Right kidney (tissue), 1 donor: Measurements from ENCODE around the gene KIDINS220.

Experiments used
- DNase-seq: peaks from one replicate; pipeline ENCODE4 v3.0.0-alpha.2; 2016

The KIDINS220 gene

GRCh38 chr2:8805278-8806210 is 31.9 kb downstream of the KIDINS220 start:
- DNase-seq: no peak

GRCh38 chr2:8803658-8804379 is 33.6 kb downstream of the KIDINS220 start:
- no peak for DNase-seq

GRCh38 chr2:8802741-8803140 is 34.7 kb downstream of the KIDINS220 start:
- no peak for DNase-seq

GRCh38 chr2:8800821-8801220 is 36.6 kb downstream of the KIDINS220 start:
- no peak for DNase-seq

- no peak for DNase-seq
Measured at GRCh38 chr2:8800218-8800617, 37.2 kb downstream of the KIDINS220 start.

- no peak for DNase-seq
Measured at GRCh38 chr2:8799004-8799403, 38.4 kb downstream of the KIDINS220 start.

- no peak for DNase-seq
Measured at GRCh38 chr2:8798393-8798792, 39.0 kb downstream of the KIDINS220 start.

GRCh38 chr2:8797682-8798081 is 39.7 kb downstream of the KIDINS220 start:
- no peak for DNase-seq

GRCh38 chr2:8796878-8797550 is 40.4 kb downstream of the KIDINS220 start:
- DNase-seq: no peak

- no peak for DNase-seq
Measured at GRCh38 chr2:8796315-8796848, 41.0 kb downstream of the KIDINS220 start.

- DNase-seq: no peak
Measured at GRCh38 chr2:8794923-8795825, 42.2 kb downstream of the KIDINS220 start.

- DNase-seq: no peak
Measured at GRCh38 chr2:8790739-8791162, 46.7 kb downstream of the KIDINS220 start.

GRCh38 chr2:8786463-8786862 is 51.0 kb downstream of the KIDINS220 start:
- DNase-seq: no peak

GRCh38 chr2:8779795-8780671 is 57.4 kb downstream of the KIDINS220 start:
- no peak for DNase-seq

GRCh38 chr2:8774371-8774770 is 63.0 kb downstream of the KIDINS220 start:
- DNase-seq: no peak

GRCh38 chr2:8767324-8767723 is 70.1 kb downstream of the KIDINS220 start:
- no peak for DNase-seq

- no peak for DNase-seq
Measured at GRCh38 chr2:8761529-8762164, 75.8 kb downstream of the KIDINS220 start.

GRCh38 chr2:8756716-8757115 is 80.7 kb downstream of the KIDINS220 start:
- no peak for DNase-seq

- no peak for DNase-seq
Measured at GRCh38 chr2:8756230-8756629, 81.2 kb downstream of the KIDINS220 start.
